ENCODE measurements around the gene SCMH1. TPM values are rescaled to one million over a fixed set of nuclear protein-coding genes. Genes with fewer than 3 reads are reported as not detected.

The SCMH1 gene
- total and polyA plus RNA-seq, 2 experiments from 2014 or later, result 48.1 to 52.3 TPM

- no peak overlapping the region for H3K4me3 ChIP-seq
- H3K27me3 ChIP-seq, result peaks cover 12% of the 10 kb centered on the region
- no peaks in the 10 kb centered on the region for H3K36me3 ChIP-seq (replicated peaks; ENCODE audit: insufficient read depth, low read depth)
- H3K79me2 ChIP-seq, result no peaks in the 10 kb centered on the region
- H4K20me1 ChIP-seq (ENCODE audit: insufficient read depth, poor library complexity, severe bottlenecking), result no peaks in the 10 kb centered on the region
- peak; percentile 69 for DNase-seq (ENCODE audit: low spot score)
- TF ChIP-seq, protein P1, sequence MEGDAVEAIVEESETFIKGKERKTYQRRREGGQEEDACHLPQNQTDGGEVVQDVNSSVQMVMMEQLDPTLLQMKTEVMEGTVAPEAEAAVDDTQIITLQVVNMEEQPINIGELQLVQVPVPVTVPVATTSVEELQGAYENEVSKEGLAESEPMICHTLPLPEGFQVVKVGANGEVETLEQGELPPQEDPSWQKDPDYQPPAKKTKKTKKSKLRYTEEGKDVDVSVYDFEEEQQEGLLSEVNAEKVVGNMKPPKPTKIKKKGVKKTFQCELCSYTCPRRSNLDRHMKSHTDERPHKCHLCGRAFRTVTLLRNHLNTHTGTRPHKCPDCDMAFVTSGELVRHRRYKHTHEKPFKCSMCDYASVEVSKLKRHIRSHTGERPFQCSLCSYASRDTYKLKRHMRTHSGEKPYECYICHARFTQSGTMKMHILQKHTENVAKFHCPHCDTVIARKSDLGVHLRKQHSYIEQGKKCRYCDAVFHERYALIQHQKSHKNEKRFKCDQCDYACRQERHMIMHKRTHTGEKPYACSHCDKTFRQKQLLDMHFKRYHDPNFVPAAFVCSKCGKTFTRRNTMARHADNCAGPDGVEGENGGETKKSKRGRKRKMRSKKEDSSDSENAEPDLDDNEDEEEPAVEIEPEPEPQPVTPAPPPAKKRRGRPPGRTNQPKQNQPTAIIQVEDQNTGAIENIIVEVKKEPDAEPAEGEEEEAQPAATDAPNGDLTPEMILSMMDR (IDR thresholded peaks at IDR 0.05; ENCODE audit: poor library complexity), result peak; percentile 89
- TF ChIP-seq EZH2 (IDR thresholded peaks at IDR 0.05; ENCODE audit: borderline replicate concordance), result no peak
- no peaks in the 10 kb centered on the region for H3K4me1 ChIP-seq (ENCODE audit: insufficient read depth)
- H2AFZ ChIP-seq, result no peak overlapping the region
- H3K9me2 ChIP-seq (replicated peaks; ENCODE audit: insufficient read depth), result no peaks in the 10 kb centered on the region
- no peak overlapping the region for H3K4me2 ChIP-seq
- H3K27ac ChIP-seq, result no peak overlapping the region
- 54% methylated on average over 9 of the region's 9 CpGs for WGBS (ENCODE audit: low lambda C conversion rate, missing lambda C conversion rate)
- no peaks in the 10 kb centered on the region for H3K9me3 ChIP-seq (ENCODE audit: low read depth)
These were observed 40.7 kb upstream of the SCMH1 start for GRCh38 chr1:41282679-41283317.

DNA sequence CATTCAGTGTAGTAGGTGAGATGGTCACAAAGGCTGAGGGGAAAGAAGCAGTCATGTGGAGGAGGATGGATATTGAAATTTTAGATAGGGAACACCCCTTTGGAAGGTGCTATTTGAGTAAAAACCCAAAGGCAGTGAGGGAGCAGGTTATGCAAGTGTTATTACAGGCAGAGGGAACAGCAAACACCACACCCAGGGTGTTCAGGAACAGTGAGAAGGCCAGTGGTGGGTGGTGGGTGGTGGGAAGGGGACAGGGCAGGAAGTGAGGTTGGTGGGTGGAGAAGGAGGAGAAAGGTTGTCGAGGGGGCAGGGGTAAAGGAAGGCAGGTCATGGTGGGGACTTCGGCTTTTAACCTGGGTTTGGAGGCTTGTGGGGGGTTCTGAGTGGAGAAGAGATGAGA, 39.2 kb upstream of the SCMH1 start:
- TF ChIP-seq, protein P1 (IDR thresholded peaks at IDR 0.05; ENCODE audit: poor library complexity), result no peak
- no peak for TF ChIP-seq EZH2 (IDR thresholded peaks at IDR 0.05; ENCODE audit: borderline replicate concordance)
- TF ChIP-seq EZH2phosphoT487 (IDR thresholded peaks at IDR 0.05; ENCODE audit: low read depth, severe bottlenecking, unreplicated experiment), result no peak

DNA sequence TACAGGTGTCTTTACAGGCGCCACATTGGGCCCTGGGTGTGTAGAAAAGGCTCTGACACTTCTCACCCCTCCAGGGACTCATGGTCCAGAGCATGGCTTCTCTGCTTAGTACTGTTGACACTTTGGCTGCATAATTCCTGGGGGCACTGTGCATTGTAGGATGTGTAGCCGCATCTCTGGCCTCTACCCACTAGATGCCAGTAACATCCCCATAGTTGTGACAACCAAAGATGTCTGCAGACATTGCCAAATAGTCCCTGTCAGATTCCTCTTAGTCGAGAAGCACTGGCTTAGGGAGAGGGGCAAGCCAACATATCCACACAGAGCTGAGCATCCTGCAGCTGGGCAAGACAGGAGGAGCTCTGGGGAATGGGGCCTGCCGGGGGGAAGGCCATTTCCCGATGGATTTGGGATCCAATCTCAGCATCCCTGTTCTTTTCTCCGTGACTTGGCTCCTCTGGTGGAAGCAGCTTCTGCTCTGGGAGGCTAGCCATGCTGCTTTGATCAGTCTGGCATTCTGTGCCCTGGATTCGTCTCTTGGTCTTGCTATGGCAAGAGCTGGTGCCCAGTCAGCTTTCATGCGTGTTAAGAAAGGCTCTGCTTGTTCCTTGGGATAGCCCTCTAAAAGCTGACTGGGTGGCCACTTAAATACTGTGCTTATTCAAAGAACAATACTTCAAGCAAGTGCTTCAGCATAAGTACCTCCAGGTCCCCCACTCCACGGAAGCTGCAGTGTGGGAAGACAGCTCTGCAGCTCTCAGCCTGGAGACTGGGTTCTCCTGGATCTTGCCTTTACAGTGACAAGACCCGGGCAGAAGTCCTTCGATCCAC, 38.3 kb upstream of the SCMH1 start:
- no peak for DNase-seq (ENCODE audit: low spot score)
- peaks cover 4% of the 10 kb centered on the region for H3K27me3 ChIP-seq

More for the DNA sequence above, 39.2 kb upstream of the SCMH1 start:
- H3K27ac ChIP-seq, result no peak overlapping the region
- peaks cover 3% of the 10 kb centered on the region for H3K27me3 ChIP-seq
- no peaks in the 10 kb centered on the region for H4K20me1 ChIP-seq (ENCODE audit: insufficient read depth, poor library complexity, severe bottlenecking)
- H3K9me2 ChIP-seq (replicated peaks; ENCODE audit: insufficient read depth), result no peaks in the 10 kb centered on the region
- H3K4me3 ChIP-seq, result no peak overlapping the region
- no peak overlapping the region for H3K4me2 ChIP-seq
- no peaks in the 10 kb centered on the region for H3K79me2 ChIP-seq
- no peak for DNase-seq (ENCODE audit: low spot score)
- 60% methylated on average over 1 of the region's 2 CpGs for WGBS (ENCODE audit: low lambda C conversion rate, missing lambda C conversion rate)
- no peaks in the 10 kb centered on the region for H3K4me1 ChIP-seq (ENCODE audit: insufficient read depth)
- no peaks in the 10 kb centered on the region for H3K36me3 ChIP-seq (replicated peaks; ENCODE audit: insufficient read depth, low read depth)
- H3K9me3 ChIP-seq (ENCODE audit: low read depth), result no peaks in the 10 kb centered on the region
- no peak overlapping the region for H2AFZ ChIP-seq

More for the DNA sequence above, 38.3 kb upstream of the SCMH1 start:
- no peaks in the 10 kb centered on the region for H3K4me1 ChIP-seq (ENCODE audit: insufficient read depth)
- no peaks in the 10 kb centered on the region for H3K9me2 ChIP-seq (replicated peaks; ENCODE audit: insufficient read depth)
- no peaks in the 10 kb centered on the region for H4K20me1 ChIP-seq (ENCODE audit: insufficient read depth, poor library complexity, severe bottlenecking)
- H2AFZ ChIP-seq, result no peak overlapping the region
- H3K4me2 ChIP-seq, result no peak overlapping the region
- TF ChIP-seq EZH2 (IDR thresholded peaks at IDR 0.05; ENCODE audit: borderline replicate concordance) (no peak), EZH2phosphoT487 (IDR thresholded peaks at IDR 0.05; ENCODE audit: low read depth, severe bottlenecking, unreplicated experiment) (no peak)
- TF ChIP-seq, protein P1 (IDR thresholded peaks at IDR 0.05; ENCODE audit: poor library complexity), result no peak
- H3K36me3 ChIP-seq (replicated peaks; ENCODE audit: insufficient read depth, low read depth), result no peaks in the 10 kb centered on the region
- no peak overlapping the region for H3K4me3 ChIP-seq
- H3K9me3 ChIP-seq (ENCODE audit: low read depth), result no peaks in the 10 kb centered on the region
- no peaks in the 10 kb centered on the region for H3K79me2 ChIP-seq
- 83% methylated on average over 11 of the region's 11 CpGs for WGBS (ENCODE audit: low lambda C conversion rate, missing lambda C conversion rate)
- no peak overlapping the region for H3K27ac ChIP-seq

Measured in hepatocyte (in vitro differentiated cells).